Stimulated activated CD8-positive, alpha-beta memory T cell treated with anti-CD3 and anti-CD28 coated beads, Interleukin-7, amount 100 ng/mL, for 4 hours (primary cell): ENCODE measurements around the gene ZNF491.
A peak's percentile ranks its signal among the peaks of the same experiment; 100 is the strongest.
"Not testable (repeated sequence)": the region's sequence is repeated elsewhere in the genome, so short reads cannot be mapped to it uniquely, and the experiment has no call there.

Experiments used
- DNase-seq, 2 donors: peaks; one replicate each; pipeline ENCODE4 v3.0.0-alpha.2; 2020; ENCODE audit warnings: low read depth in 2 of 2

The ZNF491 gene

DNA sequence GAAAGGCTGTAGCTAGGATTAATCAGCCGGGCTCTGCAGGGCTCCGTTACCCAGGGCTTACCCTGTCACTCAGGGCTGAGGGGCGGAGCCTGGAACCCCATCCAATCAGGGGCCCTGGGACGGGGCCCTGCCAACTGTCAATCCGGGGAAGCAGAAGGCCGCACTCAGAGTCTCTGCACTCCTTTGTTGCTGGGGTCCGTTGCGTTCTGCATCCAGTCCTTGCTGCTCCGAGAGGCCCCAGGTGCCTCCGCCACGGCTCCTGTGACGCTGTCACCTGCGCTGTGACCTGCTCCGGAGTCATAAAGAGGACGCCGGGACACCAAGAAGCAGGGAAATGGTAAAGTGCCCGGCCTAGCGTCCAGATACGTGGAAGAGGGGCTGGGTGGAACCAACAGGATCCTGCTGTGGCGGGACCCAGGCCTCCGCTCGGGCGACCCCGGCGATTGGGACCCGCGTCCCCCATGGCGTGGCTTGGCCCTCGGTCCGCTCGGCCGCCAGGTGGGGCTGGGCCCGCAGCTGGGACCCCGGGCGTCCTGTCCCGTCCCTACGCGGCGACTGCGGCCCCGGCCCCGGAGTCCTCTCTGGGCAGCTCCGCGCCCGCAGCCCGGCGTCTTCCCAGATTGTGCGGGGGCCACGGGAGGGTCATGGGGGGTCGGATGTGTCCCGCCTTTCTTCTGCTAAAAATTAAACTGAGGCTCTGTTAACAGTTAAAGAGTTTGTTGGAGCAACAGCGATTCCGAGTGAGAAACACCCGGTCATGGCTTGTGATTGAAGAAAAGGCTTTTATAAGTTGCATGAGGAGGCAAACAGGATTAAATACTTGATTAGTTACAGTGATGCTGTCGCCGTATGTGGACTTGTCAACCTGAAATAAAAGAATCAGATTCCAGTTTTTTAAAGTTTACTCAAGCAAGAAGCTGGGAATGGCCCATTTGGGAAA lies at the start of gene ZNF491:
TSS of gene ZNF491 (plus strand) at position 133 of the 940 bp plus-strand sequence. CDS start 7,431 bp downstream, outside the sequence.
- DNase-seq, result peak; percentile 71 to 78

DNA sequence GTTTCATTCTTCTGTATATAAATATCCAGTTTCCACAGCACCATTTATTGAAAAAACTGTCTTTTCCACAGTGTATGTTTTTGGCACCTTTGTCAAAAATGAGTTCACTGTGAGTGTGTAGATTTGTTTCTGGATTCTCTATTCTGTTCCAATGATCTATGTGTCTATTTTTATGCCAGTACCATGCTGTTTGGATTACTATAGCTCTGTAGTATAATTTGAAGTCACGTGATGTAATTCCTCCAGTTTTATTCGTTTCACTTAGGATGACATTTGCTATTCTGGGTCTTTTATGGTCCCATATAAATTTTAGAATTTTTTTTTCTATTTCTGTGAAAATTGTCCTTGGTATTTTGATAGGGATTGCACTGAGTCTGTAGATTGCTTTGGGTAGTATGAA lies 48.6 kb upstream of the ZNF491 start:
- no peak for DNase-seq

DNA sequence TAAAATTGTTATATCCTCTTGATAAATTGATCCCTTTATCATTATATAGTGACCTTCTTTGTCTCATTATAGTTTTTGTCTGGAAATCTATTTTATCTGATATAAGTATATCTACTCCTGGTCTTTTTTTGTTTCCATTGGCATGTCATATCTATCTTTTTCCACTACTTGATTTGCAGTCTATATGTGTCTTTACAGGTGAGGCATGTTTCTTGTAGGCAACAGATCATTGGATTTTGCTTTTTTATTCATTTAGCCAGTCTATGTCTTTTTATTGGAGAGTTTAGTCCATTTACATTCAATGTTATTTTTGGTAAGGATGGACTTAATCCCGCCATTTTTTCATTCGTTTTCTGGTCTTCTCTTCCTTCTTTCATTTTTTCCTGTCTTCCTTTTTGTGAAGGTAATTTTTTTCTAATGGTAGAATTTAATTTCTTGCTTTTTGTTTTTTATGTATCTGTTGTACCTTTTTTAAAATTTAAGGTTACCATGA lies 46.0 kb upstream of the ZNF491 start:
- DNase-seq, result no peak

DNA sequence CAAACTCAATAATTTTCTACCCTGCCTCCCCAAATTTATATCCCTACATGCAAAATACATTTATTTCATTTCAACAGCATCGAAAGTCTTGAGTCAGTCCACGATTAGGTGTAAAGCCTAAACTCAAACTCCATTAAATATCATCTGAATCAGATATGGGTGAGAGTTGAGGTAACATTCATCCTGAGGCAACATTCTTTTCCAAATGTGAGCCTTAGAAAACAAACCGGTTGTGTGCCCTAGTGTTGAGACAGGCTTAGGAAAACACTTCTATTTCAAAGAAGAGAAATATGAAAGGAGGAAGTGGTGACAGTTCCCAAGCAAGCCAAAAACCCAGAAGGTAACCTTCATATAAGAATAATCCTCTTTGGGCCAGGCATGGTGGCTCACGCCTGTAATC lies 43.7 kb upstream of the ZNF491 start:
- no peak for DNase-seq

DNA sequence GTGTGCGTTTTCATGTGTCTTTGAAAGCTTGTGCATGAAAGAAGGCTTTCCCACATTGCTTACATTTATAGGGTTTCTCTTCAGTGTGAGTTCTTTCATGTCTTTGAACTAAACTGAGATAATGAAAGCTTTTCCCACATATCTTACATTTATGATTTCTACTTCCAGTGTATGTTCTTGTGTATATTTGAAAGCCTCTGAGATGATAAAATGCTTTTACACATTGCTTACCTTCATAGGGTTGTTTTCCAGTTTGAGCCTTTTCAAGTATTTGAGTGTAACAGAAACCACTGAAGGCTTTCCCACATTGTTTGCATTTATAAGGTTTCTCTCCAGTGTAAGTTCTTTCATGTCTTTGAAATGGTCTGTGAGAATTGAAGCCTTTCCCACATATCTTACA lies 41.4 kb upstream of the ZNF491 start:
- no peak for DNase-seq

- no peak for DNase-seq
These were observed 38.5 kb upstream of the ZNF491 start for GRCh38 chr19:11759805-11760204.

DNA sequence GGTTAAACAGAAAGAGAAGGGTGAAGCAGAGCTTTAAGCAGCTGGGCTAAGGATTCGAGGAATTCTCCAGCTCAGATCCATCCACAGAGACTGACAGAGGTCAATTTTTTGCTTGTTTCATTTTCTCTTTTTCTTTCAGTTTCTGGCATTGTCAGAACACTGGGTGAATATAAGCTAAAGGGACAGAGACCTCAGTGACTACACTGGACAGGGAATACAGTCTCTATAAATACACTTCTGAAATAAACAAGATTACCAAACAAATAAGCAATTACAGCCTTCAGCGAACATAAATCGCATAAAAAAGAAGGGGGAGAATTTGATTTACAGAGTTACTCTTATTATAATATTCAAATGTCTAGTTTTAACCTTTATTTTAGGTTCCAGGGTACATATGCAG lies 35.2 kb upstream of the ZNF491 start:
- DNase-seq, result no peak

GRCh38 chr19:11763611-11764010 lies 34.7 kb upstream of the ZNF491 start:
- no peak for DNase-seq

- peak; percentile 85 to 87 for DNase-seq
These were observed 31.4 kb upstream of the ZNF491 start, which contains the start of gene ZNF441 for GRCh38 chr19:11766597-11767591. Gene ZNF441, plus strand, starts transcription at chr19:11767000. Its CDS starts 194 bp downstream, at chr19:11767194.

DNA sequence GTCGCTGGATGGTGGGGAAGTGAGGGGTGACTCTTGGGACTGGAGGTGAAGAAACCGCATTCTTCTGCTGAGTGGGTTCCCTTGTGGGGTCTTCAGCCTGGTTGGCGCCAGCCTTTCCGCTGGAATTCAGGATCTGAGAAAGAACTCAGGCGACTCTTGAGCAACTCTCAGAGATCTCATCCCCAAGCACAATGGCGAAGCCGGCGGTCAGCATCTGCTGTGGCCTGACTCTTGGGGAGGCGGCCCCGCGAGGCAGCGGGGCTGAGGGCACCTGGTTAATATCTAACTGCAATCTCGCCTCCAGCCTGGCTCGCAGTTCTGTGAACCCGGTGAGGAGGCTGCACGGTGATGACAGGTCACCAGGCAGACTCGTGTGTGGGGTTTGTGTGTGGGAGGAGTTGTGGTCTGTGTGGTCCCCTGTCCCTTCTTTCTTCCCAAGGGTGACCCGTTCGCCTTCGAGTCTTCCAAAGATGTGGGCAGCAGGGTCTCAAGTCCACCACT lies 30.6 kb upstream of the ZNF491 start:
- DNase-seq, result peak in 1 of 2 donors; percentile 2

- no peak for DNase-seq
These were observed 28.3 kb upstream of the ZNF491 start for GRCh38 chr19:11769995-11770394.

- not testable (repeated sequence) for DNase-seq
These were observed 26.8 kb upstream of the ZNF491 start for GRCh38 chr19:11771520-11771919.

GRCh38 chr19:11776669-11777068 lies 21.7 kb upstream of the ZNF491 start:
- DNase-seq, result not testable (repeated sequence)

DNA sequence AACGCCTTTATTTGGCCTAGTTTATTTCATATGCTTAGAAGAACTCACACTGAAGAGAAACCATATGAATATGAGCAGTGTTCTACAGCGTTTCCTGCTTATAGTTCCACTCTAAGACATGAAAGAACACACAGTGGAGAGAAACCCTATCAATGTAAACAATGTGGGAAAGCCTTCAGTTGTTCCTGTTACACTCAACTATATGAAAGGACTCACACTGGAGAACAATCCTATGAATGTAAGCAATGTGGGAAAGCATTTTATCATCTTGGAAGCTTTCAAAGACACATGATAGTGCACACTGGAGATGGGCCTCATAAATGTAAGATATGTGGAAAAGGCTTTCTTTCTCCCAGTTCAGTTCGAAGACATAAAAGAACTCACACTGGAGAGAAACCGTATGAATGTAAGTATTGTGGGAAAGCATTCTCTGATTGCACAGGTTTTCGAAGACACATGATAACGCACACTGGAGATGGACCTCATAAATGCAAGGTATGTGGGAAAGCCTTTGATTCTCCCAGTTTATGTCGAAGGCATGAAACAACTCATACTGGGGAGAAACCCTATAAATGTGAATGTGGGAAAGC lies 17.8 kb upstream of the ZNF491 start:
- no peak for DNase-seq

GRCh38 chr19:11781295-11782057 lies 16.8 kb upstream of the ZNF491 start:
- DNase-seq, result no peak

DNA sequence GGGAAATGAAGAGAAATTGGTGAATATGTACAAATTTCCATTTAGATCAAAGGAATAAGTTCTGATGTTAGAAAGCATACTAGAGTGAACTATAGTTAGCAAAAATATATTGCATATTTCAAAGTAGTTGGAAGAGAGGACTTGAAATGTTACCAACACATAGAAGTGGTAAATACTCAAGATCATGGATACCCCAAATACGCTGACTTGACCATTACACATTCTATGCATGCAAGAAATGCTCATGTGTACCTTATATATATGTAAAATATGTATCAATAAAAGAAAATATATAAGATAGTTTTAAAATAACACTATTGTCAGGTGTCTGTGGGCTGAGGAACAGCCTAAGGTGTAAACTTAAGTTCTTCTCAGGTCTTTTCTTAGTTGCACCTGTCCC lies 14.6 kb upstream of the ZNF491 start:
- DNase-seq, result no peak

DNA sequence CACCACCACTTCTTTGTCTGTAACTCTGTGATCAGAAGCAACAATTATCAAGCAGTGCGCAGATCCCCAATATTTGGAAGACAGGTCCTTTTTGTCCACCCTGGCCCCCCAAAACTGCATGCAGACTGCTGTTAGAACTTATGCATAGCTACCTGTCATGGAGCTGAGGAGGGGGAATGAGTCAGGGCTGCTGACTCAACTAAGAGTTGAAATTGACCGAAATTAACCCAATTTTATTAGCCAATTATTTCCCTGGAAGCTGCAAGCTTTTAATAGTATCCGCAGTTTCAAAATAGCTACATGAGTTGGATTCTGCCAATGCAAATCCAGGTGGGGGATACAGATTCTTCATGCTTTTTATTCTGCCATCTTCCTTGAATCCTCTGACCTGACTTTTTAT lies 14.0 kb upstream of the ZNF491 start:
- no peak for DNase-seq

DNA sequence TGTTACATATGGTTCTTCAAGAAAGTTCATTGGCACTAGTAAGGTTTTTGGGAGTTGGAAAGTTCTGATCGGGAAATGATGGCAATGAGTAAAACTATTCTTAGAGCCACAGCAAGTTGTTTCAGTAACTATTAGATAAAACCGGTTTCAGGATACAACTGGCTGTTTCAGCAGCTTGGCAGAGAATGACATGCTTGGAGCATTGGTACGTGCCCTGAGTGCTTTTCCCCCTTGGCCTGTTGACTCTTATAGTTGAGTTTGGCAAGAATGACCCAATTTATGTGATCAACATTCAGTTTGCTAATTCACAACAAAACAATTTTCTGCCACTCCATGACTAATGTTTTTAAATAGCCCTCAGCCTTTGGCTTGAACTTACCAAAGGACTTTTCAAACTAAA lies 10.8 kb upstream of the ZNF491 start:
- no peak for DNase-seq

- DNase-seq, result no peak
These were observed 5.4 kb upstream of the ZNF491 start for GRCh38 chr19:11792942-11793341.

GRCh38 chr19:11797491-11797890 lies 832 bp upstream of the ZNF491 start:
- peak; percentile 55 to 66 for DNase-seq
